ENCODE measurements around the gene HAPSTR1.

The HAPSTR1 gene

GRCh38 chr16:9124908-9125584 lies 33.6 kb downstream of the HAPSTR1 start:
- no peak for TF ChIP-seq CTCF (conservative IDR thresholded peaks at IDR 0.05)
- TF ChIP-seq ZFX (IDR thresholded peaks at IDR 0.05) = no peak

GRCh38 chr16:9125658-9126505 lies 34.4 kb downstream of the HAPSTR1 start:
- TF ChIP-seq CTCF (conservative IDR thresholded peaks at IDR 0.05) (no peak), ZFX (IDR thresholded peaks at IDR 0.05) (no peak)
- peak overlapping the region; percentile 68; the same call in 1 of the 2 replicates for H3K27ac ChIP-seq

More at GRCh38 chr16:9124908-9125584, 33.6 kb downstream of the HAPSTR1 start:
- H3K27ac ChIP-seq = peak overlapping the region; percentile 68

- TF ChIP-seq CTCF (conservative IDR thresholded peaks at IDR 0.05) (no peak), ZFX (IDR thresholded peaks at IDR 0.05) (no peak)
- no peak overlapping the region for H3K27ac ChIP-seq
Observed at GRCh38 chr16:9126609-9127008, 35.2 kb downstream of the HAPSTR1 start.

GRCh38 chr16:9128346-9129342 lies 37.2 kb downstream of the HAPSTR1 start:
- TF ChIP-seq ZFX (IDR thresholded peaks at IDR 0.05) (no peak), CTCF (conservative IDR thresholded peaks at IDR 0.05) (no peak)
- no peak overlapping the region; the same call in 1 of the 2 replicates for H3K27ac ChIP-seq

GRCh38 chr16:9134306-9134705 lies 42.9 kb downstream of the HAPSTR1 start:
- no peak overlapping the region for H3K27ac ChIP-seq
- no peak for TF ChIP-seq CTCF (conservative IDR thresholded peaks at IDR 0.05)

GRCh38 chr16:9134739-9135138 lies 43.3 kb downstream of the HAPSTR1 start:
- peak; percentile 54 for TF ChIP-seq CTCF (conservative IDR thresholded peaks at IDR 0.05)
- TF ChIP-seq ZFX (IDR thresholded peaks at IDR 0.05) = no peak
- no peak overlapping the region for H3K27ac ChIP-seq

Data from C4-2B (cell line).